Activated naive CD4-positive, alpha-beta T cell treated with anti-CD3 and anti-CD28 coated beads for 36 hours (primary cell): Measurements from ENCODE around the gene GTF2F2. TPM values are rescaled to one million over a fixed set of nuclear protein-coding genes. Genes with fewer than 3 reads are reported as not detected.
"Not testable (repeated sequence)": the region's sequence is repeated elsewhere in the genome, so short reads cannot be mapped to it uniquely, and the experiment has no call there.

Experiments
- CTCF ChIA-PET: fragments of 350-600 bp; sonication (Branson Sonifier 250); formaldehyde crosslinking; loops from one replicate; lab custom pipeline; 2021; ENCODE audit warnings: antibody characterized with exemption; lab: Charles Lee
- DNase-seq: peaks from one replicate; pipeline ENCODE4 v3.0.0-alpha.2; 2020
- H3K27ac Mint-ChIP-seq: one replicate; pipeline ENCODE4 v1.8.0; 2021; ENCODE audit warnings: mild to moderate bottlenecking, mixed read lengths
- H3K27me3 Mint-ChIP-seq: one replicate; pipeline ENCODE4 v1.8.0; 2021; ENCODE audit warnings: low read depth, mixed read lengths
- H3K36me3 Mint-ChIP-seq: one replicate; pipeline ENCODE4 v1.8.0; 2021; ENCODE audit warnings: low read depth, mixed read lengths
- H3K4me1 Mint-ChIP-seq: one replicate; pipeline ENCODE4 v1.8.0; 2021; ENCODE audit warnings: low read depth, mixed read lengths
- H3K4me3 Mint-ChIP-seq: one replicate; pipeline ENCODE4 v1.8.0; 2021; ENCODE audit warnings: mild to moderate bottlenecking, moderate library complexity, mixed read lengths
- H3K9me3 Mint-ChIP-seq: one replicate; pipeline ENCODE4 v1.8.0; 2021; ENCODE audit warnings: mixed read lengths
- intact Hi-C: fragments of 100-400 bp; cut with micrococcal nuclease; formaldehyde crosslinking; loops from one replicate; pipeline ENCODE4 v1.15.1; 2023
- total RNA-seq, 2 experiments: library from RNA; stranded (reverse); gene quantifications; one replicate each; pipeline ENCODE4 v1.2.3, GENCODE V29; 2021

Gene GTF2F2
- total RNA-seq, 2 experiments from 2014 or later: 21.3 to 22.4 TPM

GRCh38 chr13:45166858-45167257 is 46.5 kb downstream of the GTF2F2 start:
- H3K4me3 Mint-ChIP-seq: no peak overlapping the region
- peaks cover 27% of the 10 kb centered on the region for H3K36me3 Mint-ChIP-seq
- H3K27ac Mint-ChIP-seq: no peak overlapping the region
- CTCF ChIA-PET: interaction anchor here (0.6 to 0.7 kb wide), 2 partner anchors 14 to 248 kb away, joined by 5 read pairs; no protein-coding TSS in a partner anchor
- no peaks in the 10 kb centered on the region for H3K9me3 Mint-ChIP-seq
- no peak for DNase-seq
- intact Hi-C loops: no loop called here
- no peaks in the 10 kb centered on the region for H3K27me3 Mint-ChIP-seq
- H3K4me1 Mint-ChIP-seq: peaks cover 11% of the 10 kb centered on the region

- Mint-ChIP-seq H3K27ac (no peak overlapping the region), H3K36me3 (peaks cover 36% of the 10 kb centered on the region), H3K9me3 (no peaks in the 10 kb centered on the region), H3K4me1 (peaks cover 8% of the 10 kb centered on the region), H3K27me3 (no peaks in the 10 kb centered on the region), H3K4me3 (no peak overlapping the region)
- no peak for DNase-seq
- intact Hi-C loops: no loop called here
- CTCF ChIA-PET: interaction anchor here (0.7 kb wide), 1 partner anchor 15 kb away, joined by 5 read pairs; no protein-coding TSS in a partner anchor
These were observed 47.6 kb downstream of the GTF2F2 start for GRCh38 chr13:45167611-45168554.

GRCh38 chr13:45168555-45168930 is 48.2 kb downstream of the GTF2F2 start:
- H3K9me3 Mint-ChIP-seq: no peaks in the 10 kb centered on the region
- intact Hi-C loops: no loop called here
- peaks cover 7% of the 10 kb centered on the region for H3K4me1 Mint-ChIP-seq
- no peak overlapping the region for H3K27ac Mint-ChIP-seq
- H3K27me3 Mint-ChIP-seq: no peaks in the 10 kb centered on the region
- H3K4me3 Mint-ChIP-seq: no peak overlapping the region
- no peak for DNase-seq
- CTCF ChIA-PET: no interaction called here
- H3K36me3 Mint-ChIP-seq: peaks cover 39% of the 10 kb centered on the region

GRCh38 chr13:45174478-45174877 is 54.2 kb downstream of the GTF2F2 start:
- no peaks in the 10 kb centered on the region for H3K9me3 Mint-ChIP-seq
- no peaks in the 10 kb centered on the region for H3K27me3 Mint-ChIP-seq
- CTCF ChIA-PET: no interaction called here
- no peak overlapping the region for H3K4me3 Mint-ChIP-seq
- intact Hi-C loops: loop anchor here (1.0 kb wide), 1 partner anchor 26 kb away; no protein-coding TSS in a partner anchor
- no peak overlapping the region for H3K27ac Mint-ChIP-seq
- peaks cover 30% of the 10 kb centered on the region for H3K36me3 Mint-ChIP-seq
- DNase-seq: no peak
- H3K4me1 Mint-ChIP-seq: peaks cover 30% of the 10 kb centered on the region

GRCh38 chr13:45178349-45179162 is 58.2 kb downstream of the GTF2F2 start:
- no peak overlapping the region for H3K27ac Mint-ChIP-seq
- H3K4me3 Mint-ChIP-seq: no peak overlapping the region
- intact Hi-C loops: no loop called here
- DNase-seq: no peak
- peaks cover 33% of the 10 kb centered on the region for H3K4me1 Mint-ChIP-seq
- H3K9me3 Mint-ChIP-seq: no peaks in the 10 kb centered on the region
- CTCF ChIA-PET: interaction anchor here (1.3 to 1.5 kb wide), 2 partner anchors 14 to 205 kb away, joined by 3 to 5 read pairs; no protein-coding TSS in a partner anchor
- H3K36me3 Mint-ChIP-seq: peaks cover 17% of the 10 kb centered on the region
- no peaks in the 10 kb centered on the region for H3K27me3 Mint-ChIP-seq

GRCh38 chr13:45179428-45179827 is 59.1 kb downstream of the GTF2F2 start:
- Mint-ChIP-seq H3K4me1 (peaks cover 33% of the 10 kb centered on the region), H3K27me3 (no peaks in the 10 kb centered on the region), H3K9me3 (no peaks in the 10 kb centered on the region), H3K27ac (no peak overlapping the region), H3K4me3 (no peak overlapping the region), H3K36me3 (peaks cover 20% of the 10 kb centered on the region)
- DNase-seq: no peak
- intact Hi-C loops: no loop called here
- CTCF ChIA-PET: interaction anchor here (1.3 to 1.5 kb wide), 2 partner anchors 13 to 206 kb away, joined by 3 to 5 read pairs; no protein-coding TSS in a partner anchor

- CTCF ChIA-PET: no interaction called here
- DNase-seq: no peak
- peaks cover 33% of the 10 kb centered on the region for H3K4me1 Mint-ChIP-seq
- H3K36me3 Mint-ChIP-seq: peaks cover 17% of the 10 kb centered on the region
- H3K27ac Mint-ChIP-seq: no peak overlapping the region
- H3K9me3 Mint-ChIP-seq: no peaks in the 10 kb centered on the region
- no peaks in the 10 kb centered on the region for H3K27me3 Mint-ChIP-seq
- H3K4me3 Mint-ChIP-seq: no peak overlapping the region
- intact Hi-C loops: no loop called here
These were observed 60.0 kb downstream of the GTF2F2 start for GRCh38 chr13:45180303-45180702.

GRCh38 chr13:45180713-45181601 is 60.6 kb downstream of the GTF2F2 start:
- Mint-ChIP-seq H3K4me3 (no peak overlapping the region), H3K27ac (peak overlapping the region; percentile 60), H3K4me1 (peaks cover 33% of the 10 kb centered on the region), H3K27me3 (no peaks in the 10 kb centered on the region), H3K9me3 (no peaks in the 10 kb centered on the region), H3K36me3 (peaks cover 14% of the 10 kb centered on the region)
- DNase-seq: no peak
- CTCF ChIA-PET: no interaction called here
- intact Hi-C loops: no loop called here

GRCh38 chr13:45184693-45185092 is 64.4 kb downstream of the GTF2F2 start:
- Mint-ChIP-seq H3K27ac (no peak overlapping the region), H3K27me3 (no peaks in the 10 kb centered on the region), H3K36me3 (peaks cover 17% of the 10 kb centered on the region), H3K4me3 (no peak overlapping the region), H3K4me1 (peaks cover 9% of the 10 kb centered on the region), H3K9me3 (peaks cover 2% of the 10 kb centered on the region)
- CTCF ChIA-PET: interaction anchor here (0.7 kb wide), 1 partner anchor 20 kb away, joined by 3 read pairs; no protein-coding TSS in a partner anchor
- DNase-seq: no peak
- intact Hi-C loops: no loop called here

- H3K4me1 Mint-ChIP-seq: peaks cover 8% of the 10 kb centered on the region
- no peak overlapping the region for H3K27ac Mint-ChIP-seq
- no peak for DNase-seq
- H3K27me3 Mint-ChIP-seq: no peaks in the 10 kb centered on the region
- peaks cover 17% of the 10 kb centered on the region for H3K36me3 Mint-ChIP-seq
- H3K4me3 Mint-ChIP-seq: no peak overlapping the region
- peaks cover 2% of the 10 kb centered on the region for H3K9me3 Mint-ChIP-seq
- CTCF ChIA-PET: interaction anchor here (0.7 kb wide), 1 partner anchor 19 kb away, joined by 3 read pairs; no protein-coding TSS in a partner anchor
- intact Hi-C loops: no loop called here
These were observed 65.0 kb downstream of the GTF2F2 start for GRCh38 chr13:45185286-45185685.

- H3K36me3 Mint-ChIP-seq, intact Hi-C loops, CTCF ChIA-PET, H3K4me1 Mint-ChIP-seq, DNase-seq, H3K27me3 Mint-ChIP-seq, H3K9me3 Mint-ChIP-seq, H3K4me3 Mint-ChIP-seq, H3K27ac Mint-ChIP-seq: not testable (repeated sequence)
These were observed 68.8 kb downstream of the GTF2F2 start for GRCh38 chr13:45189077-45189476.
